HepG2 (cell line): ENCODE data around the gene CHID1. TPM values are rescaled to one million over a fixed set of nuclear protein-coding genes. Genes with fewer than 3 reads are reported as not detected.

Source experiments
- CTCF ChIP-seq: sonication (generic); formaldehyde crosslinking; IDR thresholded peaks from 2 replicates; pipeline ENCODE4 v1.5.0; 2020; ENCODE audit warnings: mild to moderate bottlenecking, missing genetic modification reagents, moderate library complexity
- MIER2 ChIP-seq: IDR thresholded peaks from 2 replicates; pipeline ENCODE4 v1.6.1; 2016; ENCODE audit warnings: missing biosample characterization, missing genetic modification reagents
- NCOA1 ChIP-seq: sonication (generic); formaldehyde crosslinking; IDR thresholded peaks from 2 replicates; pipeline ENCODE4 v1.9.0; 2021; ENCODE audit warnings: missing genetic modification reagents
- REST ChIP-seq, 2 experiments: IDR thresholded peaks; 2 replicates each; pipeline ENCODE4 v1.6.1; 2011 to 2012; ENCODE audit warnings: low read length in 2 of 2, borderline replicate concordance in 1 of 2, low read depth in 1 of 2, mild to moderate bottlenecking in 1 of 2, moderate library complexity in 1 of 2
- SKI ChIP-seq: fragments of 450-650 bp; IDR thresholded peaks from one replicate; pipeline ENCODE4 v1.6.1; 2018; ENCODE audit warnings: mild to moderate bottlenecking; ENCODE audit not compliant: partially characterized antibody
- STAG1 ChIP-seq: sonication (generic); formaldehyde crosslinking; IDR thresholded peaks from 2 replicates; pipeline ENCODE4 v1.4.0; 2020; ENCODE audit warnings: missing genetic modification reagents
- TAF15 ChIP-seq: fragments of 200-400 bp; formaldehyde crosslinking; IDR thresholded peaks from one replicate; pipeline ENCODE4 v1.6.1; 2018; ENCODE audit warnings: mild to moderate bottlenecking, low read depth, low read length; ENCODE audit not compliant: poor library complexity, severe bottlenecking
- TARDBP ChIP-seq: sonication (generic); formaldehyde crosslinking; IDR thresholded peaks from 2 replicates; pipeline ENCODE4 v1.8.0; 2022; ENCODE audit warnings: mild to moderate bottlenecking, missing genetic modification reagents
- U2AF2 ChIP-seq: fragments of 200-400 bp; formaldehyde crosslinking; IDR thresholded peaks from 2 replicates; pipeline ENCODE4 v1.6.1; 2017; ENCODE audit warnings: low read depth, mild to moderate bottlenecking, low read length
- ZNF646 ChIP-seq: sonication (generic); formaldehyde crosslinking; IDR thresholded peaks from 2 replicates; pipeline ENCODE4 v1.9.0; 2021; ENCODE audit warnings: mild to moderate bottlenecking, missing genetic modification reagents
- ZNF781 ChIP-seq: sonication (generic); formaldehyde crosslinking; IDR thresholded peaks from 2 replicates; pipeline ENCODE4 v1.5.1; 2020; ENCODE audit warnings: borderline replicate concordance, mild to moderate bottlenecking, missing genetic modification reagents; ENCODE audit errors: not compliant biosample characterization
- polyA plus RNA-seq, 8 experiments: library from polyadenylated mRNA; depleted of rRNA in 3 of 8; stranded (reverse) in 7 of 8; unstranded in 1 of 8; fragments of >200 nt; fragmentation: Illumina TruSeq in 4 of 8; extraction: Trizol in 4 of 8; gene quantifications; 2 replicates each; pipeline versions ENCODE4 v1.2.1 to v1.2.3, GENCODE V29; 2011 to 2016; ENCODE audit warnings: low read depth in 4 of 8, missing spikeins in 1 of 8, mixed read lengths in 1 of 8; ENCODE audit not compliant: insufficient read depth in 1 of 8
- total RNA-seq, 5 experiments: library from RNA; depleted of rRNA; stranded (reverse); fragments of >200 nt; fragmentation: Illumina TruSeq; extraction: Trizol; gene quantifications; 2 replicates each; pipeline ENCODE4 v1.2.3, GENCODE V29; 2016; ENCODE audit warnings: low read depth in 1 of 5
- TF ChIP-seq, protein P1 (sequence below): sonication (generic); formaldehyde crosslinking; IDR thresholded peaks from 2 replicates; pipeline ENCODE4 v1.8.0; 2022; ENCODE audit warnings: mild to moderate bottlenecking, missing genetic modification reagents, moderate library complexity
- TF ChIP-seq, protein P2 (sequence below): sonication (generic); formaldehyde crosslinking; IDR thresholded peaks from 2 replicates; pipeline ENCODE4 v1.4.0; 2020; ENCODE audit warnings: missing genetic modification reagents

CHID1 gene
- total and polyA plus RNA-seq, 2 of the 13 experiments (the other 11 are each of a cell fraction or from before 2014, with no cell fraction given): 65.1 to 93.6 TPM

DNA sequence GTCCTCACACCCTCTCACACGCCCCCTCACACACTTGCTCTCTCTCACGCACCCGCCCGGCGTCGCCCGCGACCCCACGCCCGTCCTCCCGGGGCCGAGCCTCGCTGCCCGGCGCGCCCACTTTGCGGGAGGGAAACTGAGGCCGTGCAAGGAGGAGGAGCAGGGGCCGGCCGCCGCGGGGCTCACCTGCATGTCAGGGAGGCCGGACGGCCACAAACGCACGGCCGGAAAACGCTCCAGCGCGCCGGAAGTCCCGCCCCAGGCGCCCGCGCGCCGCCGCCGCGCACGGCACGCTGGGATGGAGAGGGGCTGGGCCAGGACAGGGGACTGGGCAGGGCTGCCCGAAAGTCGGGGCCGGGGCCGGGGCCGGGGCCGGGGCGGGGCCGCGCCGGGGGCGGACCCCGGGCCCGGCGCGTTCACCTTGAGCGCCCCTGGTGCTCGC is at the start of gene CHID1 (continued):
- no peak for TF ChIP-seq REST (IDR thresholded peaks at IDR 0.05; ENCODE audit: borderline replicate concordance in 1 of 2, low read depth in 1 of 2, low read length in 2 of 2)
- no peak for TF ChIP-seq TAF15
- peak; percentile 7; the same call in 1 of the 2 replicates for TF ChIP-seq CTCF (CRISPR knock-in tag)
- TF ChIP-seq SKI: no peak
- no peak for TF ChIP-seq NCOA1
- 0 out of 2 replicates have a peak, but pooled peaks have one; percentile 8 for TF ChIP-seq STAG1 (CRISPR knock-in tag)
- TF ChIP-seq ZNF646: no peak
- no peak for TF ChIP-seq U2AF2
- no peak for TF ChIP-seq ZNF781 (CRISPR knock-in tag)
- TF ChIP-seq, protein P1, sequence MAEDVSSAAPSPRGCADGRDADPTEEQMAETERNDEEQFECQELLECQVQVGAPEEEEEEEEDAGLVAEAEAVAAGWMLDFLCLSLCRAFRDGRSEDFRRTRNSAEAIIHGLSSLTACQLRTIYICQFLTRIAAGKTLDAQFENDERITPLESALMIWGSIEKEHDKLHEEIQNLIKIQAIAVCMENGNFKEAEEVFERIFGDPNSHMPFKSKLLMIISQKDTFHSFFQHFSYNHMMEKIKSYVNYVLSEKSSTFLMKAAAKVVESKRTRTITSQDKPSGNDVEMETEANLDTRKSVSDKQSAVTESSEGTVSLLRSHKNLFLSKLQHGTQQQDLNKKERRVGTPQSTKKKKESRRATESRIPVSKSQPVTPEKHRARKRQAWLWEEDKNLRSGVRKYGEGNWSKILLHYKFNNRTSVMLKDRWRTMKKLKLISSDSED (CRISPR knock-in tag): no peak
- TF ChIP-seq TARDBP: 0 out of 2 replicates have a peak, but pooled peaks have one; percentile 60
- TF ChIP-seq, protein P2, sequence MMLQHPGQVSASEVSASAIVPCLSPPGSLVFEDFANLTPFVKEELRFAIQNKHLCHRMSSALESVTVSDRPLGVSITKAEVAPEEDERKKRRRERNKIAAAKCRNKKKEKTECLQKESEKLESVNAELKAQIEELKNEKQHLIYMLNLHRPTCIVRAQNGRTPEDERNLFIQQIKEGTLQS (CRISPR knock-in tag): no peak
- TF ChIP-seq MIER2: no peak
